Erythroblast (primary cell): ENCODE data around the gene PDGFD.

Experiments
- GATA1 ChIP-seq: IDR thresholded peaks from 2 replicates; pipeline ENCODE4 v1.6.1; 2011; ENCODE audit warnings: low read depth, mild to moderate bottlenecking, control low read depth, low read length, moderate library complexity
- POLR2A ChIP-seq: IDR thresholded peaks from 2 replicates; pipeline ENCODE4 v1.6.1; 2011; ENCODE audit warnings: mild to moderate bottlenecking, low read length

DNA sequence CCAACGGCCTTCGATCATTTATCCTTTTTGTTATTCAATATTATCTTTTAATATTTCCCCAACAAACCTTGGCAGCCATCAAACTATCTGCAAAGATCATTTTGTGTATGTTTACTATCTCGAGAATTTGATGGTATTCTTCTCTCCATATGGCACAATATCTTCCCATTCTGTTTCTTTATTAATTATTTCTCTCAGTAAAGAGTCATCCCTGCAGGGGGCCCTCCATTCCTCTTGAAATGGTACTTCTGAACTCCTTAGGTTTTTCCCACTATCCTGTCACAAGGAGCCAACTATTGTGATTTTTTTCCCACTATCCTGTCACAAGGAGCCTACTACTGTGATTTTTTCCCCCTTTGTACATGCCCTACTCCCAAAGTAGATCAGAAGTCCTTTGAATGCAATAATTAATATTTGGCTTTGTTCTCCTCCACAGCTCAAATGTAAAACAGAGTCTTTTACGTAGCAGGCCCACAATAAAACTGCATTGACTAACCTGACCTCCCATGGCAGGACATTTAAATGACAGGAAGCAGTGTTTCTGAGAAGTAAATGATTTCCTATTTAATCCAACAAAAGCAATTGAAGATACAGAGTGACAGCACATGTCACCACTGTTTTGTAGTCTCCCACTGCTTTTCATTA lies 43.3 kb downstream of the PDGFD start:
- TF ChIP-seq POLR2A (no peak), GATA1 (no peak)
